GM12801 (cell line): ENCODE measurements around the gene DYNLT3.

Experiments used
- TF ChIP-seq, protein P1 (sequence below): IDR thresholded peaks from one replicate; pipeline ENCODE4 v1.5.1; 2011; ENCODE audit warnings: control low read depth; ENCODE audit not compliant: insufficient read length; ENCODE audit errors: extremely low read depth

The DYNLT3 gene

DNA sequence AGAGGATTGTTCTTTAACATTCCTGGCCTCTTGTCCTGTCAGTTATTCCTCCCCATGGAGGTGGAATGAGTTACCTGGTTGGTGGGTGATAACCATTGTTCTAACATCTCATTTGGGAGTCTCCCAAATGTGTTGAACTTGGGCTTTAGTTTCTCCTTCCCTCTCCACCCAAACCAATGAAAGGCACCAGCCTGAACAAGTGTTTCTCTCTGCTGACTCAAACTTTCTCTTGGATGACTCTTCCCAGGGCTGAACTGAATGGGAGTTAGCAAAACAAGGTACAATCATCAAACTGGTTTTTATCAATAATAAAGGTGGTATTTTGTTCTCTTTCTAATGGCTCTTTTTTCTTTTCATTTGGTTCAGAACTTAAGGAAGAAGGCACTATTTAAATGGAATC, 2.7 kb downstream of the DYNLT3 start:
- TF ChIP-seq, protein P1, sequence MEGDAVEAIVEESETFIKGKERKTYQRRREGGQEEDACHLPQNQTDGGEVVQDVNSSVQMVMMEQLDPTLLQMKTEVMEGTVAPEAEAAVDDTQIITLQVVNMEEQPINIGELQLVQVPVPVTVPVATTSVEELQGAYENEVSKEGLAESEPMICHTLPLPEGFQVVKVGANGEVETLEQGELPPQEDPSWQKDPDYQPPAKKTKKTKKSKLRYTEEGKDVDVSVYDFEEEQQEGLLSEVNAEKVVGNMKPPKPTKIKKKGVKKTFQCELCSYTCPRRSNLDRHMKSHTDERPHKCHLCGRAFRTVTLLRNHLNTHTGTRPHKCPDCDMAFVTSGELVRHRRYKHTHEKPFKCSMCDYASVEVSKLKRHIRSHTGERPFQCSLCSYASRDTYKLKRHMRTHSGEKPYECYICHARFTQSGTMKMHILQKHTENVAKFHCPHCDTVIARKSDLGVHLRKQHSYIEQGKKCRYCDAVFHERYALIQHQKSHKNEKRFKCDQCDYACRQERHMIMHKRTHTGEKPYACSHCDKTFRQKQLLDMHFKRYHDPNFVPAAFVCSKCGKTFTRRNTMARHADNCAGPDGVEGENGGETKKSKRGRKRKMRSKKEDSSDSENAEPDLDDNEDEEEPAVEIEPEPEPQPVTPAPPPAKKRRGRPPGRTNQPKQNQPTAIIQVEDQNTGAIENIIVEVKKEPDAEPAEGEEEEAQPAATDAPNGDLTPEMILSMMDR = no peak

DNA sequence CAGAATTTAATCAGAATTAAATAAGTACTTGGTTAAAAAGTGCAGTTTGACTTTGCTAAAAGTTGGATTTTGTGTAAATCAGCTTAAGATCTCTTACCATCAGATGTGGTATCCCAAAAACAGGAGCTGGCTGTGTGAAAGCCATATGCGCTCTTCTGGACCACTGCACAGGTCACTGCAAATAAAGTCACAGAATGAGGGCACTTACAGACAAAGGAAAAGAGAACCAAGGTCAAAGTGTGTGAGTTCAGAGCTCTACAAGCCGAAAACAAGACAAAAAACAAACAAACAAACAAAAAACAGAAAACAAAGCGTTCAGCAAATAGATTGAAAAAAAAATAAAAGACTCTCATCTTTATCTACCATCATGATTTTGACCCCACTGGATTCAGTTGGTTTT, 6.4 kb downstream of the DYNLT3 start:
- TF ChIP-seq, protein P1 = no peak

DNA sequence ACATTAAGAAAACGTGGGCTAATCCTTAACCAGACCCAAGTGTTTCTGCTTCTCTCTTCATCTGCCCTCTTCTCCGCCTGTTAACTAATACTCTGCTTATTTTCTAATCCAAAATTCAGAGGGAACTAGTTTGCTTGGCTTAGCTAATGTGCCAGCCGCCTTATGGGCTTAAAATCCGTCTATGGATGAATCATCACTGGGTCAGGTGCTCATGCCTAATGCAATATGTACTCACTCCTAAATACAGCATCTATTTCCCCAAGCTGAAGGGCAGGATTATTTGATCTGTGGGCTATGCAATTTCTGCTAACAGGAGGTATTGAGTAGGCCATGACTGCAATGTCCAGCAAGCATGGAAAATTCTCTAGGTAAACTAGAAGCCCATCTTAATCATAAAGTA, 12.4 kb downstream of the DYNLT3 start:
- TF ChIP-seq, protein P1 = no peak

DNA sequence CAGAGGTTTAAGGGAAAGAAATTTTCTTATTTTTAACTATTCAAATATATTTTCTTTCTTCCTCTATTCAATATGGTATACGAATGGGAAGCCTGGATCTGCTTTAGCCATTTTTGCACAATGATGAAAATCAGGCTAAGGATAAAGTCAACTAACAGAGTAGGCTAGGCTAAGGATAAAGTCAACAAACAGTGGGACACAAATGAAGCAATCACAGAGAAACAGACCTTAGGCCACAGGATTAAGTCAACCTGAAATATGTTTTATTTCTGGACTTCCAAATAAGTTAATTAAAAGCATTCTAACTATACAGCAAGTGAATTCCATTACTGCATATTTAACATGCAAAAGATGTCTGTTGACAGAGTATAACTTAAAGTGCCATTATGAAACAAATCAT, 17.0 kb downstream of the DYNLT3 start:
- TF ChIP-seq, protein P1 = no peak

DNA sequence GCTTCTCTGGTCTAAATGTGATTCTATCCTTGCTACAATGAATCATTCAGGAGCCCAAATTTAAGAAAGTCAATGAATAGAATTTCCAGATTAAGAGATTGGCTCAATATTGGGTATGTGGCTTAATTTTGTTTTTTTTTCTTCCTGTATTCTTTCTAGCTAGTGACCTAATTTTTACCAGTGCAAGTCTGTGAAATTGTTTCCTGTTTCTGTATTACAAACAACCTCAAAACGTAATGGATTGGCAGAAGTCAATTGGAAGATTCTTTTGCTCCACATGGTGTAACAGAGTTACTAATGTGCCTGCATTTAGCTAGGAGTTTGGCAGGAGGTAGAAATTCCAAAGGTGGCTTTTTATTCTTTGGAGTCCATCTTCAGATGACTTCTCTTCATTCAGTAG, 17.6 kb downstream of the DYNLT3 start:
- TF ChIP-seq, protein P1 = no peak

DNA sequence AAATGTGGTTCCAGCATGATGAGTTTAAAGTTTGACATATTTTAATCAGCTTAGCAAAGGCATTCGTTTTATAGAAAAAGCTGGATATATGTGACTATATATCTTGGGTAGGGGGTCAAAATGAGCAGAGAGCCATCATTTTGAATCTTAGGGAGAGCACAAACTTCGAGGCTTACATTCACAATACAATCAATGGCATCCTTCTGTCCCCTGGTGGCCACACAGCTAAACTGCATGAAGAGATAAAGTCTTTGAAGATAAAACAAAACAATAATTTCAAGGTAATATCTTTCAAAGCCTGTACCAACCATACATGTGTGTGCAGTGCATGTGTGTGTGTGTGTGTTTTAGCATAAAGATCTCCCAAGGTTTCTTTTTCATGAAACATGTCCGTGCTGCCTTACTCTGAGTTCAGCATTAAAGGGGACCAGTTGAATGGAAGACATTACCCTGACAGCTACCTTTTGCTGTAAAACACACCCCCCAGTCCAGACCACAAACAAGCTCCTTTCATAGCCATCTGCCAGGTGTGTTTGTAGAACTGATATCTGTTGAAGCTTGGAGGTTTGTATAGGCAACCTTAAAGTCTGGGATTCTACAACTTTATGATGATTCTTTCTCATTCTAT, 22.0 kb downstream of the DYNLT3 start:
- TF ChIP-seq, protein P1 = peak; percentile 83

DNA sequence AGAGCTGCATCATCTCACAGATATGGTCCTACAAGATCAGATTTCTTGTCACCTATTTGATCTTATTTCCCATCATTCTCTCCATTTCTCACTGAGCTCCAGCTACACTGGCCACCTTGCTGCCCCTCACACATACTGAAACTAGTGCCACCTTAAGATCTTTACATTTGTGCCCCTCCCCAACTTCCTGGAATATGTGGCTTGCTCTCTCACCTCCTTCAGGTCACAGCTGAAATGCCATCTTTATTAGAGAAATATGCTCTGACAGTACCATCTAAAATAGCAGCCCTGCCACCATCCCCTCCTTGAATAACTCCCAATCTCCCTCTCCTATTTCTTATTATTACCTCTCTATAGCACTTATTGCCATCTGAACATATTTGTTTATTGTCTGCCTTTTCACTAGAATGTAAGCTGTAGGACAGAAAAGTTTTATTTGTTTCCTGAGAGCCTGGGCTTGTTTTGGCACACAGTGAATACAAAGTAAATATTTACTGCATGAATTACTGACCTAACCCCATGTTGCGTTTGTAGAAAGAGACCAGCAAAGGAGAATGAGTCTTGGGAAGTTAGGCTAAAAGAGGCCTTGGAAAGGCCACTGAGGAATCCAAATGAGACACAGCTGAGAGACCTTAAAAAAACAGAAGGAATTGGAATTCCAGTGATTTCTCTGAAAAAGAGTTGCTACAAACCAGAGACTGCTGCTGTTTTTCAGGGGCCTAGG, 22.7 kb downstream of the DYNLT3 start:
- TF ChIP-seq, protein P1 = no peak
